HG02852 (cell line): ENCODE measurements around the gene TMEM132C.

Experiments used
- ATAC-seq: cut with Tn5 transposase; IDR thresholded peaks from one replicate; pipeline ENCODE4 v1.9.1; 2021; ENCODE audit warnings: mild to moderate bottlenecking, moderate library complexity; ENCODE audit not compliant: unreplicated experiment

TMEM132C gene

GRCh38 chr12:128693771-128694170 lies 426.8 kb downstream of the TMEM132C start:
- ATAC-seq = no peak

GRCh38 chr12:128694445-128694844 lies 427.5 kb downstream of the TMEM132C start:
- ATAC-seq = no peak

GRCh38 chr12:128695697-128696096 lies 428.7 kb downstream of the TMEM132C start:
- no peak for ATAC-seq

- no peak for ATAC-seq
Observed at GRCh38 chr12:128698301-128698972, 431.5 kb downstream of the TMEM132C start.

GRCh38 chr12:128699106-128699505 lies 432.1 kb downstream of the TMEM132C start:
- no peak for ATAC-seq

GRCh38 chr12:128702371-128702770 lies 435.4 kb downstream of the TMEM132C start:
- ATAC-seq = no peak

GRCh38 chr12:128705140-128705539 lies 438.2 kb downstream of the TMEM132C start:
- ATAC-seq = no peak

GRCh38 chr12:128707488-128707887 lies 440.5 kb downstream of the TMEM132C start:
- ATAC-seq = no peak

- ATAC-seq = no peak
Observed at GRCh38 chr12:128708789-128709188, 441.8 kb downstream of the TMEM132C start.

- no peak for ATAC-seq
Observed at GRCh38 chr12:128709660-128710059, 442.7 kb downstream of the TMEM132C start.

GRCh38 chr12:128711486-128711885 lies 444.5 kb downstream of the TMEM132C start:
- ATAC-seq = no peak

- ATAC-seq = no peak
Observed at GRCh38 chr12:128712622-128713021, 445.7 kb downstream of the TMEM132C start.

GRCh38 chr12:128715485-128715884 lies 448.5 kb downstream of the TMEM132C start:
- no peak for ATAC-seq

- ATAC-seq = no peak
Observed at GRCh38 chr12:128724468-128725046, 457.6 kb downstream of the TMEM132C start.

- ATAC-seq = no peak
Observed at GRCh38 chr12:128726886-128727285, 459.9 kb downstream of the TMEM132C start.

GRCh38 chr12:128727461-128727860 lies 460.5 kb downstream of the TMEM132C start:
- ATAC-seq = no peak

- no peak for ATAC-seq
Observed at GRCh38 chr12:128727999-128728398, 461.0 kb downstream of the TMEM132C start.

GRCh38 chr12:128729628-128730121 lies 462.7 kb downstream of the TMEM132C start:
- ATAC-seq = no peak

GRCh38 chr12:128734371-128734770 lies 467.4 kb downstream of the TMEM132C start:
- ATAC-seq = no peak

GRCh38 chr12:128737292-128737966 lies 470.5 kb downstream of the TMEM132C start:
- no peak for ATAC-seq

- no peak for ATAC-seq
Observed at GRCh38 chr12:128743916-128744315, 476.9 kb downstream of the TMEM132C start.
